Stimulated activated CD8-positive, alpha-beta memory T cell treated with anti-CD3 and anti-CD28 coated beads, Interleukin-12 subunit alpha, Interleukin-12 subunit beta, amount 100 ng/mL, for 24 hours (primary cell): ENCODE results near the gene TESK1.

Source experiments
- DNase-seq: peaks from one replicate; pipeline ENCODE4 v3.0.0-alpha.2; 2020; ENCODE audit errors: extremely low read depth

TESK1 gene

GRCh38 chr9:35604578-35605350 lies at the start of gene TESK1:
TSS of gene TESK1 (plus strand) at chr9:35605262. CDS start at chr9:35605620, 358 bp downstream.
- DNase-seq = peak; percentile 72

- no peak for DNase-seq
Measured at GRCh38 chr9:35555881-35556280, 49.2 kb upstream of the TESK1 start.

- no peak for DNase-seq
Measured at GRCh38 chr9:35556776-35557175, 48.3 kb upstream of the TESK1 start.

- no peak for DNase-seq
Measured at GRCh38 chr9:35557320-35557719, 47.7 kb upstream of the TESK1 start.

- DNase-seq = no peak
Measured at GRCh38 chr9:35558185-35558584, 46.9 kb upstream of the TESK1 start.

GRCh38 chr9:35559792-35560530 lies 45.1 kb upstream of the TESK1 start:
- DNase-seq = no peak

- DNase-seq = no peak
Measured at GRCh38 chr9:35560625-35561337, 44.3 kb upstream of the TESK1 start.

GRCh38 chr9:35561468-35562261 lies 43.4 kb upstream of the TESK1 start:
- no peak for DNase-seq

- no peak for DNase-seq
Measured at GRCh38 chr9:35562895-35563780, 41.9 kb upstream of the TESK1 start.

GRCh38 chr9:35563791-35564197 lies 41.3 kb upstream of the TESK1 start:
- no peak for DNase-seq

GRCh38 chr9:35564658-35565061 lies 40.4 kb upstream of the TESK1 start:
- no peak for DNase-seq

- DNase-seq = no peak
Measured at GRCh38 chr9:35566417-35566816, 38.6 kb upstream of the TESK1 start.

- no peak for DNase-seq
Measured at GRCh38 chr9:35568196-35568595, 36.9 kb upstream of the TESK1 start.

GRCh38 chr9:35569206-35569605 lies 35.9 kb upstream of the TESK1 start:
- DNase-seq = no peak

- DNase-seq = no peak
Measured at GRCh38 chr9:35570709-35571504, 34.2 kb upstream of the TESK1 start.

- DNase-seq = no peak
Measured at GRCh38 chr9:35574578-35575122, 30.4 kb upstream of the TESK1 start.

GRCh38 chr9:35575478-35575877 lies 29.6 kb upstream of the TESK1 start:
- DNase-seq = no peak

GRCh38 chr9:35577486-35577885 lies 27.6 kb upstream of the TESK1 start:
- DNase-seq = no peak

GRCh38 chr9:35579130-35579529 lies 25.9 kb upstream of the TESK1 start:
- DNase-seq = no peak
